CD4-positive, alpha-beta T cell treated with Interleukin-21 for 1 hour (primary cell): Measurements from ENCODE around the gene PROSER3.

Experiments used
- DNase-seq: peaks from one replicate; pipeline ENCODE4 v3.0.0-alpha.2; 2020

Gene PROSER3

DNA sequence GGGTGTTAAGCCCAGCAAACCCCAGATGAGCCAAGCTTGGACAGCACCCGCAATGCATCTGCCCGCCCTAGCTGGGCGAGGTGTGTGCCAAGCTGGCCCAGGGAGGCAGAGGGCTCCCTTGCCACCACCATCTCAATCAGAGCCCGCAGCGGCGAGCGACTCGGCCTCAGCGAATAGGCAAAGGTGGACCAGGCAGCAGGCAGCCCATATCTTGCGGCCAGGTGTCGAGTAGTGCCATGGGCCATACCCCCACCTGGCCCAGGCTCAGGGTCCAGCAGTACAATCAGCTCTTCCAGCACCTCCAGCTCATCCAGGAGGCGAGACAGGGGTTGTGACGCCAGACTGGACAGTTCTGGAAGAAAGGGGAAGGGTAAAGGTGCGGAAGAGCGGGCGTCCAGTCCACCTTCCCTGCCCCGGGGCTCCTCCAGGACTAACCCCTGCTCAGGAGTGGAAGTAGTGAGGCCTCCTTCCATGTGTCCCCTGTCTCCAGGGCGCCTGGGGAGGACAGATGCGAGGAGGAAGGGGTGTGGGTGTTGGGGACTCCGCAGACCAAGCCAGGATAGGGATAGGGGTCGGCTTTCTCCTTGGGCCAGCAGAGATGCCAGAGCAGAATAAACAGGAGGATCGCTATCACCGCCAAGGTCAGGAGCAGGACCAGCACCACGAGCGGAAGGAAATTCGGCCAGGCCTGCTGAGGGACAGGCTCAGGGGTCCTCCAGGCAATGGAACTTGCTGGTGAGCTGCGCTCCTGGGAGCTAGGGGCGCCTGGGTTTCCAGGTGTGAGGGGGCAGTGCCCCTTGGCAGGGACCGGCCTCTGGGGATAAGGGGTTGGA is 18.5 kb upstream of the PROSER3 start:
- DNase-seq: no peak

- no peak for DNase-seq
Measured at GRCh38 chr19:35740108-35740422, 17.9 kb upstream of the PROSER3 start.

DNA sequence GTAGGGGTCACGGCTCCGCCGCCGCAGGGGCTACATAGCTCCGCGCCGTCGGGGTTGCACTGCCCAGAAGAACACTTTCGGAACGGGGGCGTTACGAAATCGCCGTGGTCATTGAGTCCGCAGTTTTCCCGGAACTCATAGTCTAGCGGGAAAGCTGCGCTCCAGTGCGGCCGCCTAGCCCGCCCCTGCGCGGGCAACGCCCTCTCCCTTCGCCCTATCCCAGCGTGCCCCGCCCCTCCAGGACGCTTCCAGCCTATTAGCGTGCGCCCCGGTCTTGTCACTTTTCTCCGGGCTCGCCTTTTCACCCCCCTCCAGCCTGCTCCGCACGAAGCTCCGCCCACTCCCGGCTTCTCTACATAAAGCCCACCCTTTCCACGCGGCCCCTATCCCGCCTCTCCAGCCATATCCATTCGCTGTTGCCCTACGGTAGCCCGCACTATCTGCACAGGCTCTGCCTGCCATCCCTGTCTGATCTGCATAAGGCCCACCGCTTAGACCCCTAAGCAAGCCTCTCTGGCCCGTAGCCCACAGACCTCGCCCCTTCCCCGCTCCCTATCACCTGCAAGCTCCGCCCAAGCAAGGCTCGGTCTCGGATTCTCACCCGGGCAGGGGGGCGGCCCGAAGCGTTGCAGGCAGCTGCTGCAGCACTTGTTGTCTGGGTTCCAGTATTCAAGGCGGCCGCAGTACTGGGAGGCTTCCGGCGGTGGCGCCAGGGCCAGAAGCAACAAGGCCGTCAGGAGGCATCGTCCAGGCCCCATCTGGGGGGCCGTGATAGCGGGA is 17.4 kb upstream of the PROSER3 start:
- peak; percentile 95 for DNase-seq

- no peak for DNase-seq
Measured at GRCh38 chr19:35741203-35741515, 16.8 kb upstream of the PROSER3 start.

- peak; percentile 81 for DNase-seq
Measured at GRCh38 chr19:35742121-35742724, 15.8 kb upstream of the PROSER3 start, which contains the start of gene IGFLR1. Gene IGFLR1 (minus strand): TSS chr19:35742452. CDS start chr19:35741180, 1,272 bp downstream.

DNA sequence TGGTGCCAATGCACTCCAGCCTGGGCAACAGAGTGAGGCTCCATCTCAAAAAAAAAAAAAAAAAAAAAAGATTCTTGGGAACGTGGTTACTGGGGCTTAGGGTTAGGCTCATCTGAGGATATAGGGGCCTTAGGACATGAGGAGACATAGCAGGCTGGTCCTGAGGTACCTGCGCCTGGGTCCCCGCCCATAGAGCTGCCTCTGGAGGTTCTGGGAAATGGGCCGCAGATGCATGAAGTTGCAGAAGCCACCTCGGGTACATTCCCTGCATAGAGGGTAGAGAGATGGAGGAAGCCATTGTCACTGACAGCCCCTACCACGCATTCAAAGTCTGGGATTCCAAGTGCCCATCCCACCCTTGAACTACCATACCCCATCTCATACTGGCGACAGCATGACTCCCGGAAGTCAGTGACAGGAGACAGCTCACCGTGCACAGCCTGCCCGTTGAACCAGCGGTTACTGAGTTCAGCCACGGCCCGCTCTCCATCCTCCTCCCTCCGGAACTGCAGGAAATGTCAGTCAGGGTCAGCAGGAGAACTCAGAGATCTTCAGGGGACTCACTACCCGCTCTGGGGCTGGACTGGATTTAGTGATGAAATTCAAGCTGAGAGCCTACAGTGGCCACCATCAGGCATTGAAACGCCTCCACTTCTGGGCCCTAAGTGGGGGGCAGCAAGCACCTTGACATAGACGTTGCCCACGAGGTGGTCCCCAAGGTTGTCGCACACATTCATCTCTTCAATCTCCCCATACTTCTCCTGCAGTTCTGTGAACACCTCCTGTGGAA is 14.1 kb upstream of the PROSER3 start:
- no peak for DNase-seq

DNA sequence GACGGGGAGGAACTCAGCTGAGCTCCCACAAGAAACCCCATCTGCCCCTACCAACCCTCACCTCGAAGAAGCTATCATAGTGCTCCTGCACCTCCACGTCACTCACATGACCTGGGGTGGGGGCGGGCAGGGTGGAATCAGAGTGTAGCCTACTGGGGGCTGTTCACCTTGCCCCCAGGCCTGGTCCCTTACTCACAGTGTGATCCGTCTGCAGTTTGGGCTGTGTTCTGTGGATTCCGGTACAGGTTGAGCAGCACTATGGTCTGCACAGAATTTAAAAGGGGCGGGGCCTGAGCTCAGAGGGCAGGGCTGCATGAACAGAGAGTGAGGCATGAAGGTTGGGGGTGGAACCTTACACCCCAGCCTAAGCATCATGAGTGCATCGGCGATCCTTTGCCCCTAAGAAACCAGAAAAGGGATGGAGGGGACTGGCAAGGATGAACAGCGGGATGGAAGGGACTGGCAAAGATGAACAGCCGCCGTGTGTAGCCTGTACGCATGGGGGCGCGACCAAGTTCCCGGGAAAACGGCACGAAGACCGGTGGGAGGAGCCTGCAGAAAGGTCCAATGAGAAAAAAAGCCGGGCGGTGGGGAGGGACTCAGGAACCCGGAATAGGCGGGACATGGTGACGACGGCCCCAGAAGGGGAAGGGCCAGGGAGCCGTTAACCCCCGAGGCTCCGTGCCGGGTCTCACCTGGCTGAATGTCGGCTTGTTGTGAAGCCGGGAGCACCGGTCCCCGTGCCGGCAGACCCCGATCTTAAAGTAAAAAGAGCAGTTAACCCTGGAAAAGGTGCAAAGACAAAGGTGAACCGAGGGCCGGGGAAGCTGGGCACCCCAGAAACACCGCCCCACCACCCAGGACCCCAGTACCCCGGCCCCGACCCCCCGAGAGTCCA is 13.3 kb upstream of the PROSER3 start:
- DNase-seq: peak; percentile 96

GRCh38 chr19:35745328-35746086 is 12.5 kb upstream of the PROSER3 start, which contains the start of the genes PSENEN and U2AF1L4:
Gene PSENEN (plus strand): TSS chr19:35745651. CDS start chr19:35745931, 280 bp downstream.
Gene U2AF1L4 (minus strand): TSS chr19:35745418. CDS start chr19:35745391, 27 bp downstream.
- peak; percentile 99 for DNase-seq

DNA sequence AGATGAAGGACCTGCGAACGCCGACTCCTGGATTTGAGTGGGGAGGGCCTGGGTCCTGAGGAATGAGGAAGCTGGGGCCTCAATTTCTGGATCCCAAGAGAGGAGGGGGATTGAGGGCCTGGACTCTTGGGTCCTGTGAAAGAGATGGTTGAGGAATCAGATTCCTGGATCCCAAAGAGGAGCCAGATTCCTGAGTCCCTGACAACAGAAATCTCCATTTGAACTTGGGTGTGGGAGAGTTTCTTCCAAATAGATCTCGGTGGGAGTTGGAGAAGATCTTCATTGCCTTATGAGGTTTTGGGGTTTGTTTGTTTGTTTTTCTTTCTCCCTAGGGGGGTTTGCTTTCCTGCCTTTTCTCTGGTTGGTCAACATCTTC is 11.9 kb upstream of the PROSER3 start:
- no peak for DNase-seq

- no peak for DNase-seq
Measured at GRCh38 chr19:35746531-35746930, 11.4 kb upstream of the PROSER3 start.

- DNase-seq: peak; percentile 99
Measured at GRCh38 chr19:35748106-35749020, 9.6 kb upstream of the PROSER3 start, which contains the start of gene LIN37. Gene LIN37 (plus strand): TSS chr19:35748576. CDS start chr19:35748725, 149 bp downstream.

DNA sequence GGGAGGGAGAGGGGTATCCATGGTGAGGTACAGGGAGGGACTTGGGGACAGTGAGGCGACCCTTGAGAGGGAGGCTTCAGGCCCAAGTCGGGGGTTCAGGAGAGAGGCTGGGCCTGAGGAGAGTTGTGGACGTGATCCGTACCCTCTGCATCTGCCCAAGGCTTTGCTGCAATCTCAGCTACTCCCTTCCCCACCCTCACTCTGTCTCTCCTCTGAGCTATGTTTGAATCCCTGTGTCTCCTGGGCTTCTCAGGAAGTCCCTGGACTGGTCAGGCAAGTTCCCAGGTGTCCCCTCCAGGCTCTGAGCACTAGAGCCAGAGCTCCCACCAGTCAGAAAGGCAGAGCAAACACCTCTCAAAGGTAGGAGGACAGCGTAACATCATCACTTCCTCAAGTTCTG is 7.8 kb upstream of the PROSER3 start:
- no peak for DNase-seq

- no peak for DNase-seq
Measured at GRCh38 chr19:35751839-35752745, 5.9 kb upstream of the PROSER3 start.

- no peak for DNase-seq
Measured at GRCh38 chr19:35752746-35753350, 5.1 kb upstream of the PROSER3 start.

DNA sequence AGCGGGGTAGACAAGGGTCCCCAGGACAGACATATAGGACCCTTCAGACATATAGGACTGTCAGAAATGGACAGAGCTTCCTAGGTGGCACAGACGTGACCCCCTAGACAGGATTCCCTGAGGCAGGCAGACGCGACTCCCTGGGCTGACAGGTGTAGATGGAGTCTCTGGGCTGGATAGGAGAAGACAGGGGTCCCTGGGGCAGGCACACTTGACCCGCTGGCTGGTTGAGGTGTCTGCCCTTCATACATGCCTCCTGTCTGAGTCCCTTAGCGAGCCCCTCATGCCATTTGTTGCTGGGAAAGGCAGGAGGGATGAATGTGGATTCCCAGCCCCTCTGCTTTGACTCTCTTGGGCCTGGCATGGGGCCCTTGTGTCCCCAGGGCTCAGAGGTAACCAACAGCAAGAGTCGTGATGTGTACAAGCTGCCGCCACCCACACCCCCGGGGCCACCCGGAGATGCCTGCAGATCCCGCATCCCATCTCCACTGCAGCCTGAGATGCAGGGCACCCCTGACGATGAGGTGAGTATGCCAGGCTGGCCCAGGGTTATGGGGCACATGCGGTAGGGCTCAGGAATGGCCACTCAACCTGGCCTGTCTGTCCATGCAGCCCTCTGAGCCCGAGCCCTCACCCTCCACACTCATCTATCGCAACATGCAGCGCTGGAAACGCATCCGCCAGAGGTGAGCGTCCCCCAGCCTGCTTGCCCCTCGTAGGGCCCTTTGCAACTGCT is 4.2 kb upstream of the PROSER3 start:
- DNase-seq: no peak

GRCh38 chr19:35754370-35755130 is 3.4 kb upstream of the PROSER3 start:
- no peak for DNase-seq

GRCh38 chr19:35755131-35755549 is 2.8 kb upstream of the PROSER3 start:
- DNase-seq: no peak
